PC-3 (cell line): ENCODE measurements around the gene NPIPA3.
"Not testable (repeated sequence)": the region's sequence is repeated elsewhere in the genome, so short reads cannot be mapped to it uniquely, and the experiment has no call there.

Experiments
- CTCF ChIP-seq: fragments of 300-600 bp; sonication (generic); conservative IDR thresholded peaks from 2 replicates; pipeline ENCODE4 v1.5.1; 2017; ENCODE audit warnings: antibody characterized with exemption, low read depth, mild to moderate bottlenecking, low read length
- EZH2 ChIP-seq: fragments of 300-600 bp; sonication (generic); IDR thresholded peaks from one replicate; pipeline ENCODE4 v1.6.1; 2017; ENCODE audit warnings: antibody characterized with exemption, mild to moderate bottlenecking, low read length; ENCODE audit not compliant: unreplicated experiment
- EZH2phosphoT487 ChIP-seq: fragments of 300-600 bp; sonication (generic); IDR thresholded peaks from 2 replicates; pipeline ENCODE4 v1.6.1; 2018; ENCODE audit warnings: mild to moderate bottlenecking, antibody characterized with exemption, low read length, borderline replicate concordance

- not testable (repeated sequence) for TF ChIP-seq CTCF, EZH2, EZH2phosphoT487
Observed at GRCh38 chr16:14702672-14703071, 539 bp upstream of the NPIPA3 start.
